Liver (tissue), 3 donors: ENCODE data around the gene HAPLN1.

Source experiments
- FOXA2 ChIP-seq: IDR thresholded peaks from 2 replicates; pipeline ENCODE4 v1.6.1; 2016; ENCODE audit warnings: antibody characterized with exemption
- JUND ChIP-seq, 2 donors: IDR thresholded peaks; 2 replicates each; pipeline ENCODE4 v1.6.1; 2016; ENCODE audit warnings: antibody characterized with exemption in 2 of 2
- YY1 ChIP-seq: IDR thresholded peaks from 2 replicates; pipeline ENCODE4 v1.6.1; 2016; ENCODE audit warnings: antibody characterized with exemption, mild to moderate bottlenecking
- TF ChIP-seq, protein P1 (sequence below): fragments of 150-350 bp; IDR thresholded peaks from 2 replicates; pipeline ENCODE4 v1.5.1; 2017; ENCODE audit warnings: improper control_type of control experiment, low read depth, low read length; ENCODE audit not compliant: missing input control
- TF ChIP-seq, protein P2 (sequence below): IDR thresholded peaks from 2 replicates; pipeline ENCODE4 v1.6.1; 2016; ENCODE audit warnings: antibody characterized with exemption
- donor health status: healthy.
- donor health status: healthy.

DNA sequence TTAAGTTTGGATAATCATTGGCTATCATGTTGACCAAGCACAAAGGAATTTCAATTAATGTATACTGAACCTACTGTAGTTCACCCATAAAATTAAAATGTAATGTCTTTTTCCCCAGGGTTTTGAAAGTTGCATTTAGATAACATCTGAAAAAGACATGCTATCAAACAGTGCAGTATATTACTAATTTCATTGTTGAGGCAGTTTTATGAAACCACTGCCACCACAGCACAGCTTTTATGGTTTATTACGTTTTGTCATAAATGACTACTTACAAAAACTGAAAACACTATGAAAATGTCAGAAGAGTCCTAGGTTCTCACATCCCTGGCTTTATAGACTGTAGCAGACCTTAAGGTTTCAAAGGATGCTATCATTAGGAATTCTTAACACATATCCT is 32.0 kb upstream of the HAPLN1 start:
- TF ChIP-seq, protein P1, sequence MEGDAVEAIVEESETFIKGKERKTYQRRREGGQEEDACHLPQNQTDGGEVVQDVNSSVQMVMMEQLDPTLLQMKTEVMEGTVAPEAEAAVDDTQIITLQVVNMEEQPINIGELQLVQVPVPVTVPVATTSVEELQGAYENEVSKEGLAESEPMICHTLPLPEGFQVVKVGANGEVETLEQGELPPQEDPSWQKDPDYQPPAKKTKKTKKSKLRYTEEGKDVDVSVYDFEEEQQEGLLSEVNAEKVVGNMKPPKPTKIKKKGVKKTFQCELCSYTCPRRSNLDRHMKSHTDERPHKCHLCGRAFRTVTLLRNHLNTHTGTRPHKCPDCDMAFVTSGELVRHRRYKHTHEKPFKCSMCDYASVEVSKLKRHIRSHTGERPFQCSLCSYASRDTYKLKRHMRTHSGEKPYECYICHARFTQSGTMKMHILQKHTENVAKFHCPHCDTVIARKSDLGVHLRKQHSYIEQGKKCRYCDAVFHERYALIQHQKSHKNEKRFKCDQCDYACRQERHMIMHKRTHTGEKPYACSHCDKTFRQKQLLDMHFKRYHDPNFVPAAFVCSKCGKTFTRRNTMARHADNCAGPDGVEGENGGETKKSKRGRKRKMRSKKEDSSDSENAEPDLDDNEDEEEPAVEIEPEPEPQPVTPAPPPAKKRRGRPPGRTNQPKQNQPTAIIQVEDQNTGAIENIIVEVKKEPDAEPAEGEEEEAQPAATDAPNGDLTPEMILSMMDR: no peak
- TF ChIP-seq JUND (IDR thresholded peaks at IDR 0.05): no peak
- TF ChIP-seq YY1: no peak
- TF ChIP-seq FOXA2: no peak
- TF ChIP-seq, protein P2, sequence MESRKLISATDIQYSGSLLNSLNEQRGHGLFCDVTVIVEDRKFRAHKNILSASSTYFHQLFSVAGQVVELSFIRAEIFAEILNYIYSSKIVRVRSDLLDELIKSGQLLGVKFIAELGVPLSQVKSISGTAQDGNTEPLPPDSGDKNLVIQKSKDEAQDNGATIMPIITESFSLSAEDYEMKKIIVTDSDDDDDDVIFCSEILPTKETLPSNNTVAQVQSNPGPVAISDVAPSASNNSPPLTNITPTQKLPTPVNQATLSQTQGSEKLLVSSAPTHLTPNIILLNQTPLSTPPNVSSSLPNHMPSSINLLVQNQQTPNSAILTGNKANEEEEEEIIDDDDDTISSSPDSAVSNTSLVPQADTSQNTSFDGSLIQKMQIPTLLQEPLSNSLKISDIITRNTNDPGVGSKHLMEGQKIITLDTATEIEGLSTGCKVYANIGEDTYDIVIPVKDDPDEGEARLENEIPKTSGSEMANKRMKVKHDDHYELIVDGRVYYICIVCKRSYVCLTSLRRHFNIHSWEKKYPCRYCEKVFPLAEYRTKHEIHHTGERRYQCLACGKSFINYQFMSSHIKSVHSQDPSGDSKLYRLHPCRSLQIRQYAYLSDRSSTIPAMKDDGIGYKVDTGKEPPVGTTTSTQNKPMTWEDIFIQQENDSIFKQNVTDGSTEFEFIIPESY: no peak
